ENCODE measurements around the gene TMEM170A.
"Not testable (repeated sequence)": the region's sequence is repeated elsewhere in the genome, so short reads cannot be mapped to it uniquely, and the experiment has no call there.

TMEM170A gene

DNA sequence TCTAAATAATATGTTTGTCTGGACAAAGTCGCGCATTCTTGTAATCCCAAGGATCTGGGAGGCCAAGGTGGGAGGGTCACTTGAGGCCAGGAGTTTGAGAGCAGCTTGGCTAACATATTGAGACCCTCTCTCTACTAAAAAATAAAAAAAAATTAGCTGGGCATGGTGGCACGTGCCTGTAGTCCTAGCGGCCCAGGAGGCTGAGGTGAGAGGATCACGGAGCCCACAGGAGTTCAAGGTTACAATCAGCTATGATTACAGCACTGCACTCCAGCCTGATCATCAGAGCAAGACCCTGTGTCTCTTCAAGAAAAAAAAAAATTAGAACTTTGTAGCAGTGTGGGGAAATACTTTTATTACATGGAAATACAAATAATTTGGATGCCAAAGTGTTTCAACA lies 36.9 kb upstream of the TMEM170A start:
- TF ChIP-seq, protein P1, sequence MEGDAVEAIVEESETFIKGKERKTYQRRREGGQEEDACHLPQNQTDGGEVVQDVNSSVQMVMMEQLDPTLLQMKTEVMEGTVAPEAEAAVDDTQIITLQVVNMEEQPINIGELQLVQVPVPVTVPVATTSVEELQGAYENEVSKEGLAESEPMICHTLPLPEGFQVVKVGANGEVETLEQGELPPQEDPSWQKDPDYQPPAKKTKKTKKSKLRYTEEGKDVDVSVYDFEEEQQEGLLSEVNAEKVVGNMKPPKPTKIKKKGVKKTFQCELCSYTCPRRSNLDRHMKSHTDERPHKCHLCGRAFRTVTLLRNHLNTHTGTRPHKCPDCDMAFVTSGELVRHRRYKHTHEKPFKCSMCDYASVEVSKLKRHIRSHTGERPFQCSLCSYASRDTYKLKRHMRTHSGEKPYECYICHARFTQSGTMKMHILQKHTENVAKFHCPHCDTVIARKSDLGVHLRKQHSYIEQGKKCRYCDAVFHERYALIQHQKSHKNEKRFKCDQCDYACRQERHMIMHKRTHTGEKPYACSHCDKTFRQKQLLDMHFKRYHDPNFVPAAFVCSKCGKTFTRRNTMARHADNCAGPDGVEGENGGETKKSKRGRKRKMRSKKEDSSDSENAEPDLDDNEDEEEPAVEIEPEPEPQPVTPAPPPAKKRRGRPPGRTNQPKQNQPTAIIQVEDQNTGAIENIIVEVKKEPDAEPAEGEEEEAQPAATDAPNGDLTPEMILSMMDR (IDR thresholded peaks at IDR 0.05; ENCODE audit: low read depth, low read length) = no peak
- no peak for TF ChIP-seq MYC (IDR thresholded peaks at IDR 0.05; ENCODE audit: low read depth, low read length)
- TF ChIP-seq POLR2A (IDR thresholded peaks at IDR 0.05; ENCODE audit: extremely low read depth, insufficient read length) = no peak
- no peak for TF ChIP-seq MAX (IDR thresholded peaks at IDR 0.05; ENCODE audit: low read depth, low read length)
- no peak overlapping the region for H3K4me3 ChIP-seq (ENCODE audit: low read depth, low read length)
- no peak for DNase-seq (ENCODE audit: low read depth)

DNA sequence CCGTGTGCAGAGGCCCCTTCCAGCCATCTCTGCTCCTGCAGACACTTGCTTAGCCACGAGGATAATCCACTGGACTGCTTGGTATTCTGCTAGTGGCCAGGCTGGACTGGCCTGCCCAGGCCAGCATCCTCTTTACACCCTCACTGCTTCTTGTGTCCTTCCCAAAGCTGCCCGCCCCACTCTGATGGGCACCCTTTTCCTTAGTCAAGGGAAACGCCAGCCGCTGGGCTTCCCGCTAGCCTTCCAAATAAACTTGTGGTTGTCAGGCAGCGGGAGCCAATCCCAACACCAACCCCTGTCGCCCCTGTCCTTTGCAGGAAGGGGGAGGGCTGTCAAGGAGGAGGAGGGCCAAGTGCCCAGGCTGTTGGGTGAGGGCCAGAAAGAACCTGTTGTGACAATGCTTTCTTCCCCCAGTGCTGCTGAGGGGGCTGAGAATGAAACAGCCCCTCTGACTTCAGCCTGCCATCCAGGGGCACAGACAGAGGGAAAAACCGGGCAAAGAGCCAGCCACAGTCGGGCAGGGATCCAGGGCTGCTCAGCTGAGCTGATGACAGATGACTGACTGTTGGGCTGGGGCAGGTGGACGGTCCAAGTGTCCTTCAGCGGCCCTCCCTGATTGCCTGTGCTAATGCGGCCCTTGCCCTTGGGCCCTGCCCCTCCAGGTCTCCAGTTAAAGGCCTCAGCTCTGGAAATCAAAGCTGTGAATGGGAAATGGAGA lies 34.3 kb upstream of the TMEM170A start:
- DNase-seq (ENCODE audit: low read depth); H3K4me3 ChIP-seq (ENCODE audit: low read depth, low read length): not testable (repeated sequence)

DNA sequence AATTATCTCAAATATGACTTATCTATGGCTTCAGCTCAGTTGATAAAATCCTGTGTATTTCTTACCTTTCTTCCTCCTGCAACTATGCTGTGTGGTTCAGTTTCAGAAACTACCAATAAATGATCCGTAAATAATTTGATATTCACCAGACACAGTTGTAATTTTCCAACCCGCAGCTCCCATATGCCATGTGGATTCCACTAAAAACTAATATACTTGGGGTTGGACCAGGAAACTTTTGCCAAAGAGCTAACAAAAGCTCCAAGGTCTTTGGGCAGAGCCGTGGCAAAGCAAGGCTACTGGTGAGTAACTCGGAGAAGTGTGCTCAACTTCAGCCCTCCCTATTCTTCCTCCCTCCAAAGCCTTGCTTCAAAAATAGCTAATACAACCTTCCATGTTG lies 33.1 kb upstream of the TMEM170A start:
- TF ChIP-seq MAX (IDR thresholded peaks at IDR 0.05; ENCODE audit: low read depth, low read length) (no peak), POLR2A (IDR thresholded peaks at IDR 0.05; ENCODE audit: extremely low read depth, insufficient read length) (no peak), MYC (IDR thresholded peaks at IDR 0.05; ENCODE audit: low read depth, low read length) (no peak)
- TF ChIP-seq, protein P1 (IDR thresholded peaks at IDR 0.05; ENCODE audit: low read depth, low read length) = no peak

DNA sequence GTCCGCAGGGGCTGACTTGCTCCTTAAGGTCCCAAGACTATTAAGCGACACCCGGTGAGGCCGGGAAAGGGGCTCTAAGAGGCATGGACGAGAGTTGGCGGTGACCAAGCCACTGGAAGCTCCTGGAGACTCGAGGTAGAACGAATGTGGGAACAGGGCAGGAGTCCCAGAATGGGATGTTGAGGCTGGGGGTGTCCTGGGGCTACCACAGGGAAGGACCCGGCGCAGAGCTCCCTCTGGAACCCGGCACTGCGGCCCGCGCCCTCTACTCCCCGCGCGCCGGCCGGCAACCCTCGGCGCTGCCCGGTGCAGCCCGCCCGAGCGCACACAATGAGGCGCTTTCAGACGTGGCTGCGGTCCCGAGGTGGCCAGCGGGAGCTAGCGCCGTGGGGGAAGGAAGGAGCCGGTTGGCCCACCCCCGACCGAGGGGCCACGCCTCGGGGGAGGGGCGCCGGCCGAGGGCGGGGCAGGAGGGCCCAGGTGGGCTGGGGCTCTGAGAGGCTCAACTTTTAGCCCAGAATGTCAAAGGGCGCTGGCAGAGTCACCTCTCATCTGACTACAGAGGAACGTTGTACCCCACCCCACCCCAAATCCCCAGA lies 30.7 kb upstream of the TMEM170A start, which contains the start of gene CHST6:
Gene CHST6 (minus strand): TSS at position 366 of the 599 bp plus-strand sequence. CDS start 15,613 bp downstream, outside the sequence.
- DNase-seq (ENCODE audit: low read depth) = peak; percentile 47
- no peak within 1 kb of the TSS for H3K4me3 ChIP-seq (ENCODE audit: low read depth, low read length)
- TF ChIP-seq MYC (IDR thresholded peaks at IDR 0.05; ENCODE audit: low read depth, low read length) (no peak), POLR2A (IDR thresholded peaks at IDR 0.05; ENCODE audit: extremely low read depth, insufficient read length) (no peak), MAX (IDR thresholded peaks at IDR 0.05; ENCODE audit: low read depth, low read length) (no peak)
- TF ChIP-seq, protein P1 (IDR thresholded peaks at IDR 0.05; ENCODE audit: low read depth, low read length) = no peak

More for the DNA sequence above, 33.1 kb upstream of the TMEM170A start:
- DNase-seq (ENCODE audit: low read depth) = no peak
- no peak overlapping the region for H3K4me3 ChIP-seq (ENCODE audit: low read depth, low read length)

DNA sequence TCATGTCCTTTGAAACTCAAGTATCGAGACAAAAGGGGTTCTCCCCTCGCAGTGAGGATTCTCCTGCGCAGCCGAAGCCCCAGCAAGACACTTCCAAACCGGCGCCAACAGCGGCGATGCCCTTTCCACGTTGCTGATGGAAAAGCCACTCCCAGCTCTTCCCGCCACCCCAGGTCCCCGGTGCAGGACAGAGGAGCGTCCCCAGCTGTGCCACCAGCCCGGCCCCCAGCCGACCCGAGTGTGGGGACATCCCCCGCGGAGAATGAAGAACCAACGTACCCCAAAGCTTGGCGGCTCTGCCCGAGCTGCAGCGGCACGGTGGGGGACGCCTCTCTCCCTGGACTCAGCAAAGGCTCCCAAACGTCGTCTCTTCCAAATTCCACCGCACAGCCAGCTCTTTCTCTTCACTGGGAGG lies 30.2 kb upstream of the TMEM170A start:
- no peak overlapping the region for H3K4me3 ChIP-seq (ENCODE audit: low read depth, low read length)
- no peak for DNase-seq (ENCODE audit: low read depth)
- TF ChIP-seq, protein P1 (IDR thresholded peaks at IDR 0.05; ENCODE audit: low read depth, low read length) = no peak
- TF ChIP-seq POLR2A (IDR thresholded peaks at IDR 0.05; ENCODE audit: extremely low read depth, insufficient read length) (no peak), MAX (IDR thresholded peaks at IDR 0.05; ENCODE audit: low read depth, low read length) (no peak), MYC (IDR thresholded peaks at IDR 0.05; ENCODE audit: low read depth, low read length) (no peak)

DNA sequence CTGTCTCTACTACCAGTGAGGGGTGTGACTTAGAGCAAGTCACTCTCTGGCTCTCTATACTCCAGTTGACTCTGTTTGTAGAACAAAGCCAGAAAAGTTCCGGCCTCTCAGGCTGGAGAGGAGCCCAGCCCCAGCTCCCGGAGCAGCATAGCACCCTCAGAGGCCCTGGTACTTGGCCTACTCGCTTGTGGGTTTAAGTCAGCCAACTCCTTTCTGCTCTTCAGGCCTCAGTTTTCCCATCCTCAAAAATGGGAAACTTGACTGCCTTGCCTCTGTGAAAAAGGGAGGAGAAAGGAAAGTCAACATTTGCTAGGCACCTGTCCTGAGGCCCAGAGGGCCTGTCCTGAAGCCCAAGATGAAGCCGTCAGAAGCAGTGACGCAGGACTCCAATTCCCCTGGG lies 29.7 kb upstream of the TMEM170A start:
- TF ChIP-seq POLR2A (IDR thresholded peaks at IDR 0.05; ENCODE audit: extremely low read depth, insufficient read length) (no peak), MAX (IDR thresholded peaks at IDR 0.05; ENCODE audit: low read depth, low read length) (no peak), MYC (IDR thresholded peaks at IDR 0.05; ENCODE audit: low read depth, low read length) (no peak)
- TF ChIP-seq, protein P1 (IDR thresholded peaks at IDR 0.05; ENCODE audit: low read depth, low read length) = no peak
- H3K4me3 ChIP-seq (ENCODE audit: low read depth, low read length) = no peak overlapping the region
- DNase-seq (ENCODE audit: low read depth) = no peak
